GM23338 (cell line): ENCODE data around the gene SMIM14. TPM values are rescaled to one million over a fixed set of nuclear protein-coding genes. Genes with fewer than 3 reads are reported as not detected.

Experiments used
- ATAC-seq: fragments of 200-7000 bp; cut with Tn5 transposase; 3 replicates; pipeline ENCODE4 v1.9.1; 2020
- DNase-seq: peaks from one replicate; pipeline ENCODE4 v3.0.0-alpha.2; 2015; ENCODE audit warnings: low spot score
- H2AFZ ChIP-seq: fragments of 200-600 bp; sonication (generic); 2 replicates; pipeline ENCODE4 v1.8.0; 2016; ENCODE audit warnings: antibody characterized with exemption, mild to moderate bottlenecking, moderate library complexity
- H3F3A ChIP-seq: fragments of 200-600 bp; sonication (generic); replicated peaks from 2 replicates; pipeline ENCODE4 v1.8.0; 2017; ENCODE audit warnings: antibody characterized with exemption, mixed run types, low read depth
- H3K27ac ChIP-seq: fragments of 200-600 bp; sonication (generic); 2 replicates; pipeline ENCODE4 v1.6.1; 2016; ENCODE audit warnings: low read depth
- H3K27me3 ChIP-seq: fragments of 200-600 bp; sonication (generic); 2 replicates; pipeline ENCODE4 v1.8.0; 2016; ENCODE audit warnings: mild to moderate bottlenecking, mixed run types, moderate library complexity; ENCODE audit not compliant: insufficient read depth
- H3K36me3 ChIP-seq: fragments of 200-600 bp; sonication (generic); 2 replicates; pipeline ENCODE4 v1.8.0; 2016; ENCODE audit warnings: mild to moderate bottlenecking; ENCODE audit not compliant: insufficient read depth
- H3K4me1 ChIP-seq: fragments of 200-600 bp; sonication (generic); 2 replicates; pipeline ENCODE4 v1.8.0; 2016; ENCODE audit warnings: mild to moderate bottlenecking, moderate library complexity; ENCODE audit not compliant: insufficient read depth
- H3K4me2 ChIP-seq: fragments of 200-600 bp; sonication (generic); 2 replicates; pipeline ENCODE4 v1.7.1; 2017; ENCODE audit warnings: mixed run types
- H3K4me3 ChIP-seq: fragments of 200-600 bp; sonication (generic); 2 replicates; pipeline ENCODE4 v1.6.1; 2016; ENCODE audit warnings: mixed run types
- H3K79me2 ChIP-seq: fragments of 200-600 bp; sonication (generic); replicated peaks from 2 replicates; pipeline ENCODE4 v1.8.0; 2017; ENCODE audit warnings: mild to moderate bottlenecking; ENCODE audit not compliant: insufficient read depth
- H3K9me2 ChIP-seq: fragments of 200-600 bp; sonication (generic); 2 replicates; pipeline ENCODE4 v1.8.0; 2017; ENCODE audit not compliant: insufficient read depth
- H4K20me1 ChIP-seq: fragments of 200-600 bp; sonication (generic); replicated peaks from 2 replicates; pipeline ENCODE4 v1.8.0; 2017; ENCODE audit warnings: mild to moderate bottlenecking; ENCODE audit not compliant: insufficient read depth
- H3K27ac Mint-ChIP-seq: 2 replicates; pipeline ENCODE4 v1.8.0; 2020; ENCODE audit warnings: inconsistent platforms, mild to moderate bottlenecking, moderate library complexity, mixed read lengths
- H3K27me3 Mint-ChIP-seq: 3 replicates; pipeline ENCODE4 v1.8.0; 2022; ENCODE audit warnings: low read depth, mild to moderate bottlenecking, moderate library complexity, mixed read lengths, inconsistent platforms; ENCODE audit not compliant: insufficient read depth, poor library complexity
- H3K36me3 Mint-ChIP-seq: 3 replicates; pipeline ENCODE4 v1.8.0; 2021; ENCODE audit warnings: low read depth, mild to moderate bottlenecking, inconsistent platforms, moderate library complexity, mixed read lengths
- H3K4me1 Mint-ChIP-seq: 3 replicates; pipeline ENCODE4 v1.8.0; 2020; ENCODE audit warnings: mild to moderate bottlenecking, inconsistent platforms, mixed read lengths
- H3K4me3 Mint-ChIP-seq: 3 replicates; pipeline ENCODE4 v1.8.0; 2021; ENCODE audit warnings: moderate library complexity, mild to moderate bottlenecking, inconsistent platforms, mixed read lengths
- H3K9me3 Mint-ChIP-seq: 3 replicates; pipeline ENCODE4 v1.8.0; 2020; ENCODE audit warnings: moderate library complexity, mild to moderate bottlenecking, inconsistent platforms, mixed read lengths
- CREB1 ChIP-seq: fragments of 250-450 bp; sonication (Bioruptor Pico); IDR thresholded peaks from 2 replicates; pipeline ENCODE4 v1.5.0; 2020; ENCODE audit warnings: low read depth, mild to moderate bottlenecking, moderate library complexity
- CTCF ChIP-seq, 2 experiments: fragments of 200-600 bp in 1 of 2; sonication (generic) in 1 of 2; conservative IDR thresholded peaks; 2 replicates each; pipeline versions ENCODE4 v1.5.1 to v1.6.1; 2016 to 2017; ENCODE audit warnings: antibody characterized with exemption in 2 of 2, low read depth in 2 of 2, mild to moderate bottlenecking in 2 of 2, moderate library complexity in 1 of 2
- ETS1 ChIP-seq: IDR thresholded peaks from 2 replicates; pipeline ENCODE4 v1.6.1; 2016; ENCODE audit warnings: antibody characterized with exemption
- EZH2 ChIP-seq: fragments of 200-600 bp; sonication (generic); IDR thresholded peaks from one replicate; pipeline ENCODE4 v1.8.0; 2017; ENCODE audit warnings: antibody characterized with exemption, mild to moderate bottlenecking, low read depth; ENCODE audit not compliant: unreplicated experiment
- EZH2phosphoT487 ChIP-seq: fragments of 200-600 bp; sonication (generic); IDR thresholded peaks from one replicate; pipeline ENCODE4 v1.8.1; 2018; ENCODE audit warnings: antibody characterized with exemption; ENCODE audit not compliant: unreplicated experiment
- JUNB ChIP-seq: IDR thresholded peaks from one replicate; pipeline ENCODE4 v1.6.1; 2016; ENCODE audit warnings: antibody characterized with exemption; ENCODE audit not compliant: unreplicated experiment
- NANOG ChIP-seq: IDR thresholded peaks from 2 replicates; pipeline ENCODE4 v1.6.1; 2016; ENCODE audit warnings: antibody characterized with exemption, borderline replicate concordance
- POLR2AphosphoS5 ChIP-seq: IDR thresholded peaks from 2 replicates; pipeline ENCODE4 v1.6.1; 2016; ENCODE audit warnings: antibody characterized with exemption, low read depth
- REST ChIP-seq: IDR thresholded peaks from one replicate; pipeline ENCODE4 v1.6.1; 2018; ENCODE audit warnings: antibody characterized with exemption; ENCODE audit not compliant: unreplicated experiment
- STAT1 ChIP-seq: IDR thresholded peaks from one replicate; pipeline ENCODE4 v1.6.1; 2016; ENCODE audit warnings: antibody characterized with exemption; ENCODE audit not compliant: unreplicated experiment
- ZNF114 ChIP-seq: fragments of 250-450 bp; sonication (Bioruptor Pico); IDR thresholded peaks from 2 replicates; pipeline ENCODE4 v1.5.0; 2020; ENCODE audit warnings: mild to moderate bottlenecking, moderate library complexity
- ZNF331 ChIP-seq: fragments of 250-450 bp; sonication (Bioruptor Pico); IDR thresholded peaks from 2 replicates; pipeline ENCODE4 v1.5.0; 2020; ENCODE audit warnings: low read depth, mild to moderate bottlenecking, moderate library complexity
- ZNF462 ChIP-seq: fragments of 250-450 bp; sonication (Bioruptor Pico); IDR thresholded peaks from 2 replicates; pipeline ENCODE4 v1.5.0; 2020; ENCODE audit warnings: mild to moderate bottlenecking, moderate library complexity
- polyA plus RNA-seq: library from polyadenylated mRNA; unstranded; fragments of >200 nt; fragmentation: Nextera tagmentation; extraction: Ambion mirVana; gene quantifications from 2 replicates; pipeline ENCODE4 v1.2.1, GENCODE V29; 2016
- total RNA-seq: library from RNA; depleted of rRNA; stranded (reverse); fragments of >200 nt; shearing (Covaris generic); gene quantifications from 2 replicates; pipeline ENCODE4 v1.2.3, GENCODE V29; 2014

SMIM14 gene
- total and polyA plus RNA-seq, 2 experiments from 2014 or later: 29.0 to 52.6 TPM

- DNase-seq: no peak
Measured at GRCh38 chr4:39591290-39591689, 47.4 kb downstream of the SMIM14 start.

More at GRCh38 chr4:39591290-39591689, 47.4 kb downstream of the SMIM14 start:
- TF ChIP-seq CTCF (conservative IDR thresholded peaks at IDR 0.05; ENCODE audit: low read depth in 2 of 2) (no peak), STAT1 (no peak), ZNF462 (CRISPR knock-in tag) (no peak), CREB1 (CRISPR knock-in tag) (no peak), ZNF114 (CRISPR knock-in tag) (no peak), ETS1 (no peak), JUNB (no peak), EZH2 (no peak), ZNF331 (CRISPR knock-in tag) (no peak), NANOG (no peak), EZH2phosphoT487 (no peak), REST (no peak), POLR2AphosphoS5 (no peak)
- Mint-ChIP-seq H3K27ac (no peak overlapping the region), H3K4me3 (no peak overlapping the region), H3K4me1 (no peaks in the 10 kb centered on the region), H3K9me3 (no peaks in the 10 kb centered on the region; the same call in 2 of the 3 replicates), H3K27me3 (peaks cover 4% of the 10 kb centered on the region), H3K36me3 (peaks cover 3% of the 10 kb centered on the region; the same call in 1 of the 3 replicates)
- ATAC-seq: no peak
- H3K9me2 ChIP-seq: no peaks in the 10 kb centered on the region
- H3K27ac ChIP-seq: no peak overlapping the region
- no peaks in the 10 kb centered on the region for H3K4me1 ChIP-seq
- H3K79me2 ChIP-seq: no peaks in the 10 kb centered on the region
- H3K27me3 ChIP-seq: no peaks in the 10 kb centered on the region
- H3K4me3 ChIP-seq: no peak overlapping the region
- 0 out of 2 replicates have a peak, but pooled peaks cover 3% of the 10 kb centered on the region for H3F3A ChIP-seq
- no peaks in the 10 kb centered on the region for H4K20me1 ChIP-seq
- no peak overlapping the region for H3K4me2 ChIP-seq
- no peak overlapping the region for H2AFZ ChIP-seq
- no peaks in the 10 kb centered on the region for H3K36me3 ChIP-seq
